SK-MEL-5 (cell line): ENCODE results near the gene GTF2H4. TPM values are rescaled to one million over a fixed set of nuclear protein-coding genes. Genes with fewer than 3 reads are reported as not detected.
A peak's percentile ranks its signal among the peaks of the same experiment; 100 is the strongest.

Source experiments
- DNase-seq: peaks from one replicate; pipeline ENCODE4 v3.0.0-alpha.2; 2016; ENCODE audit warnings: low read depth, low spot score
- in situ Hi-C: cut with HindIII; loops from 2 replicates; pipeline ENCODE4 v1.10.0; 2016; ENCODE audit warnings: low sequenced_read_pairs, high pct_unique_total_duplicates, low pct_unique_long_range_greater_than_20kb
- total RNA-seq: library from RNA; depleted of rRNA; stranded (reverse); fragments of >200 nt; shearing (Covaris generic); gene quantifications from 2 replicates; pipeline ENCODE4 v1.2.3, GENCODE V29; 2014

GTF2H4 gene
- total RNA-seq, 1 experiment from 2014 or later: 18.0 TPM

GRCh38 chr6:30880698-30881252, 27.2 kb upstream of the GTF2H4 start:
- in situ Hi-C loops: no loop called here
- no peak for DNase-seq

- in situ Hi-C loops: no loop called here
- DNase-seq: no peak
Measured at GRCh38 chr6:30881392-30882203, 26.4 kb upstream of the GTF2H4 start.

- DNase-seq: no peak
- in situ Hi-C loops: no loop called here
Measured at GRCh38 chr6:30882204-30882758, 25.7 kb upstream of the GTF2H4 start.

- no peak for DNase-seq
Measured at GRCh38 chr6:30882759-30883684, 25.0 kb upstream of the GTF2H4 start.

GRCh38 chr6:30883685-30884520, 24.1 kb upstream of the GTF2H4 start, which contains the start of gene DDR1:
Gene DDR1 (plus strand): TSS chr6:30884519. CDS start chr6:30888730, 4,211 bp downstream.
- in situ Hi-C loops: no loop called here
- DNase-seq: no peak

More at GRCh38 chr6:30882759-30883684, 25.0 kb upstream of the GTF2H4 start:
- in situ Hi-C loops: no loop called here

GRCh38 chr6:30884521-30885480, 23.2 kb upstream of the GTF2H4 start:
- in situ Hi-C loops: no loop called here
- DNase-seq: no peak

GRCh38 chr6:30885481-30885998, 22.5 kb upstream of the GTF2H4 start:
- DNase-seq: no peak
- in situ Hi-C loops: no loop called here

- DNase-seq: peak; percentile 95
- in situ Hi-C loops: no loop called here
Measured at GRCh38 chr6:30885999-30886896, 21.8 kb upstream of the GTF2H4 start.

GRCh38 chr6:30886897-30887255, 21.1 kb upstream of the GTF2H4 start:
- in situ Hi-C loops: no loop called here
- DNase-seq: no peak

GRCh38 chr6:30887901-30888815, 19.8 kb upstream of the GTF2H4 start:
- in situ Hi-C loops: no loop called here
- no peak for DNase-seq

- no peak for DNase-seq
- in situ Hi-C loops: no loop called here
Measured at GRCh38 chr6:30888816-30889495, 19.1 kb upstream of the GTF2H4 start.

- in situ Hi-C loops: no loop called here
- DNase-seq: no peak
Measured at GRCh38 chr6:30889496-30889885, 18.5 kb upstream of the GTF2H4 start.

GRCh38 chr6:30889921-30890645, 17.9 kb upstream of the GTF2H4 start:
- DNase-seq: no peak

More at GRCh38 chr6:30889921-30890645, 17.9 kb upstream of the GTF2H4 start:
- in situ Hi-C loops: no loop called here
